GM12874 (cell line): ENCODE measurements around the gene CBLB.

Source experiments
- TF ChIP-seq, protein P1 (sequence below): IDR thresholded peaks from 2 replicates; pipeline ENCODE4 v1.5.1; 2011; ENCODE audit warnings: low read depth, mild to moderate bottlenecking, control low read depth, low read length, moderate library complexity; ENCODE audit not compliant: insufficient read depth

CBLB gene

DNA sequence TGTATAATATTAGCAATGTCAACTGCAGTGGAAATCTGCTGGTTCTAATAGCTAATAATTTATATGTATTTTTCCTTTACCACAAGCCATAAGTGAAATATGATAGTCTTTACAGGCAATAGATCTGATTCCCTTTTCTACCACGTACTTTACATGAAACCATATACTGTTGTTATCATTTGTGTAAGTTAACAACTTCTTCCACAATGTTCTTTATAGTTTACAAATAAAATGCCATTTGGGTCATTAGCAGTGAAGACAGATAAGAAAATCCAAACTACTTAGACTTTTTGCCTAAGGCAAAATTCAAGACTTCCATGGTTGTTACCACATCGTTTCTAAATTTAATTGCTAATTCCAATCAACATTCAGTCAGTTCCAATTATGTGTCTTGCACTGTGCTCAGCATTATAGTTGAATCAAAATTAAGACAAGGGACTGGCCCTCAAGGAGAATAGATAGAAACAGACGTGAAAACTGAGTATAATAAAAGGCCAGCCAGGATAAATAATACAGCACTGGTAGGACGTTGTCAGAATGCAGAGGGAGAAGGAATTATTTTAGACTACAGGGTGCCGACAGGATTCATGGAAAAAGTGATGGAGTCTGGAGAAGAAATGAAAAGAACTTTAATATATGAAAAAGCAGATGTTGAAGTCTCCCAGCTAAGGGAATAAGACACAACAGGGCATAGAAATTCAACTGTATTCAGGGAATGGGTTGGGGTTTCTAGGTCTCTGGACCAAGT is 252.3 kb downstream of the CBLB start:
- TF ChIP-seq, protein P1, sequence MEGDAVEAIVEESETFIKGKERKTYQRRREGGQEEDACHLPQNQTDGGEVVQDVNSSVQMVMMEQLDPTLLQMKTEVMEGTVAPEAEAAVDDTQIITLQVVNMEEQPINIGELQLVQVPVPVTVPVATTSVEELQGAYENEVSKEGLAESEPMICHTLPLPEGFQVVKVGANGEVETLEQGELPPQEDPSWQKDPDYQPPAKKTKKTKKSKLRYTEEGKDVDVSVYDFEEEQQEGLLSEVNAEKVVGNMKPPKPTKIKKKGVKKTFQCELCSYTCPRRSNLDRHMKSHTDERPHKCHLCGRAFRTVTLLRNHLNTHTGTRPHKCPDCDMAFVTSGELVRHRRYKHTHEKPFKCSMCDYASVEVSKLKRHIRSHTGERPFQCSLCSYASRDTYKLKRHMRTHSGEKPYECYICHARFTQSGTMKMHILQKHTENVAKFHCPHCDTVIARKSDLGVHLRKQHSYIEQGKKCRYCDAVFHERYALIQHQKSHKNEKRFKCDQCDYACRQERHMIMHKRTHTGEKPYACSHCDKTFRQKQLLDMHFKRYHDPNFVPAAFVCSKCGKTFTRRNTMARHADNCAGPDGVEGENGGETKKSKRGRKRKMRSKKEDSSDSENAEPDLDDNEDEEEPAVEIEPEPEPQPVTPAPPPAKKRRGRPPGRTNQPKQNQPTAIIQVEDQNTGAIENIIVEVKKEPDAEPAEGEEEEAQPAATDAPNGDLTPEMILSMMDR: no peak

DNA sequence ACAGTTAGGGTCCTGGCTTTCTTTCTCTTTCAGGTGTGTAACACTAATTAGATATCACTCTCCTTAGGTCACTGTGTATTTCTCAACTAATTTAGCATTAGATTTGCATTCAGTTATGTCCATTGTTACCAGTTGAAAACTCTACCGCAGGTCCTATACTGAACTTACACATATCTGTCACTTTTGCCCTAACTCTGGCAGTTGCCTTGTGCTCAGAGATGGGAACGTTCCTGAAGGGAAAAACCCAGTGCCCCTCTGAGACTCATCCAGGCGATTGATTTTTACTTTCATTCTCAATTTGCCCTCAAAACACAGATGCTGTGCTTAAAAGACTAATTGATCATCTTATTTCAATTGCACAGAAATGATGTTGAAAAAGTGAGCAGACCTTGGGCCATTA is 253.0 kb downstream of the CBLB start:
- TF ChIP-seq, protein P1: no peak

DNA sequence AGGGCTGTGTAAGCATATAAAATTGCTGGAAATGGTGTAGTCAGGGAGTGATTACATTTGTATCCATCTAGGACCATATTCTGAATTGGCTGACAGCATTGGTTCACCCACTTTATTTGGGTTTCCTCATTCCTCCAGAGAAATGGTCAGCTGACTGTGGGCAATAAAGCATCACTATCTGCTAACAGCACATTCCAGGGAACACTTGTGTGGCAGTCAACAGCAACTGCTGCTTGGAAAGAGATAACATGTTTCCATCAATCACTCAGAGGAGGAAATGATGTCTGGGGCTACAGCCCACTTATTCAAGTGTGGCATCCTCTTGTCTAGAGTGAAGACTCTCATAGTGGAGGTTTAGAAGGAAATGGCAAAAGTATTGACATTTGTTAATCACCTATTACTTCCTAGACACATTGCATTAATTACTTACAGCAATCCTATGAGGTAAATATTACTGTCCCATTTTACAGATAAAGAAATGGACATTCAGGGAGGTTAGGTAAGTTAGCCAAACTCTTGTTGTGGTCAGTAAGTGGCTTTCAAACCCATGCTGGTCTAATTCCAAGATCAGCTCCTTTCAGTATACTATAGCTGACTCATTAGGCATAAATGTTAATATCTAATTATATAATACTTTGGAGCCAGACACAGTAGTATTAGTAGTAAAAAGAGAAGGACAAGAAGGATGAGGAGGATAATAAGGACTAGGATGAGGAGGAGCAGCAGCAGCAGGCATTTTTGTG is 254.4 kb downstream of the CBLB start:
- TF ChIP-seq, protein P1: no peak

DNA sequence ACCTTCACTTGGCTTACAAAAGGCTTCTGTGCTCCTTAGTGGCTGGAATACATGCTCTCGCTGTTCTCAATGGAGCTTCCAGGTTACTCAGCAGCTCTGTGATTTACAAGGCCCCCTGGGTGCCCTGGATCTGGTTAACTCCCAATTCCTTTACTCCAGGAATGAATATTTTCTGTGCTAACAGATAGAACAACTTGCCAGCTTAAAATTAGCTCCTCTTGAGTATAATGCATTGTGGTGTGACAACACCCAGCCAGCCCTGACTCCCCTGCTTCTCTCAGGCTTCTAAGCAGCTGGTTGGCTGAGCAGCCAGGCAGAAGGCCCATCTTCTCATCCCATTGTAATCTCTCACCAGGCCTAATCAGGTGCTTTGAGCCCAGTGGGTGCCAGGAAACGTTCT is 255.7 kb downstream of the CBLB start:
- TF ChIP-seq, protein P1: no peak

DNA sequence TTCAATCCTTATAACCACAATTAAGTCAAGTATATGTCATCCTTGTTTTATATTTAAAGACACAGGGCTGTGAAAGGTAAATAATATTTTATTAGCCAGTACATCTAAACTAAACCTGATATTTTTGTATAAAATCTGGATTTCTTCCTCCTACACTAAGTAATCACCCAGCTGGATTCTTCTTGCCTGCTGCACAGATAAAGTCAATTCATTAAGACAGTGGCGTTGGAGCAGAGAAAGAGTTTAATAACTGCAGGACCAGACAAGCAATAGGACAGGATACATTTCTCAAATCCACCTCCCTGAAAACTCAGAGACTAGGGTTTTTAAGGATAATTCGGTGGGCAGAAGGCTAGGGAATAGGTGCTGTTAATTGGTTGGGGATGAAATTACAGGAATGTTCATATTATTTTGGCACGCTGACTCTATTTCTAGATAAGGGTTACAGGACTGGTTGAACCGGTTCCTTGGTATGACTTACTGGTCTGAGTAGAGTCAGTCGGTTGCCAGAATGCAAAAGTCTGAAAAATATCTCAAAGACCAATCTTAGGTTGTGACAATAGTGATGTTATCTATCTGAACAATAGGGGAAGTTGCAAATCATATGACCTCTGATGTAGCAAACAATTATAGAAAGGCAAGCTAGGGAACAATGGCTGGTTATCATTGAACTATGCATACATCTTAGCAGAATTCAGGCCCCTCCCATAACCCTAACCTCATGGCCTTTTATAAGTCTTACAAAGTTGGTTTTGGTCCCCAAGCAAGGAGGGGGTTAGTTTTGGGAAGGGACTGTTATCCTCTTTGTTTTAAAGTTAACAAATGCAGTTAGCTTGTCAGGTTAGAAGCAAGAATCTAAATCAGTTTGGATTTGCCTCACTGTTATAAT is 257.3 kb downstream of the CBLB start:
- TF ChIP-seq, protein P1: no peak

DNA sequence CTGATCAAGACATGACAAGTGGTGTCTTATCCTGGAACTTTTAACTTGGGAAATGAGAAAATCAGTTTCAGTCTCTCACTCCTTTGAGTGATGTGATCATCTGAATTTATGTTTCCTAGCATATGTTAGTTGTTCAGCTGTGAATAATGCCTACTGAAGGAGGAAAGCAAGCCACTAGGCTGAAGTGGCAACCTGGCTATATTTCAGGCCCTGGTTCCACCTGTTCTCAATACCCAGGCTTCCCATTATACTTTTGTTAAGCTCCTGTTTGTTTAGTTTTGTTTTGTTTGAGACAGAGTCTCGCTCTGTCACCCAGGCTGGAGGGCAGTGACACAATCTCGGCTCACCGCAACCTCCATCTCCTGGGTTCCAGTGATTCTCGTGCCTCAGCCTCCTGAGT is 258.3 kb downstream of the CBLB start:
- TF ChIP-seq, protein P1: no peak

DNA sequence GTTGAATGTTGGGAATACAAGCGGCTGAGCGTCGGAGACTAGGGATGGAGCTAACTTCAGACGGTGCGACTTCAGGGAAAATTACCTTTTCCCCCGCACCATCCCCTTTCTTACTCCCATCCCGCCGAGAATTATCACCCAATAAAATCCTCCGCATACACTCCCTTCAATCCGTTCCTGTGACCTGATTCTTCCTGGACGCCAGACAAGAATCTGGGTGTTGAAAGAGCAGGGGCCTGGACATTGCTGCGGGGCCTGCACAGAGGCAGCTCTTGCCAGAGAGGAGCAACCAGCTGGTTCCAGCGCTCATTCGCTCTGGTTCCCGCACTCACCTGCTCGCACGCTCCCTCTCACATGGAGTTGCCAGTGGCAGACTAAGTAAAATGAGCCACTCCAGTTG is 260.2 kb downstream of the CBLB start:
- TF ChIP-seq, protein P1: no peak
